Prostate gland (tissue), 2 donors: ENCODE measurements around the gene OTUB1. TPM values are rescaled to one million over a fixed set of nuclear protein-coding genes. Genes with fewer than 3 reads are reported as not detected.
A peak's percentile ranks its signal among the peaks of the same experiment; 100 is the strongest.

Experiments
- DNase-seq: peaks from one replicate; pipeline ENCODE4 v3.0.0-alpha.2; 2019; ENCODE audit warnings: low spot score
- H3K27ac ChIP-seq, 2 donors: fragments of 200-600 bp; sonication (generic); 2 replicates each; pipeline ENCODE4 v1.5.1; 2017 to 2019
- H3K27me3 ChIP-seq: fragments of 200-600 bp; sonication (generic); replicated peaks from 2 replicates; pipeline ENCODE4 v1.5.1; 2019; ENCODE audit not compliant: insufficient read depth
- H3K36me3 ChIP-seq, 2 donors: fragments of 200-600 bp; sonication (generic); 1 replicate in 1 of 2; 2 replicates in 1 of 2; pipeline versions ENCODE4 v1.5.1 to v1.8.1; 2017 to 2019
- H3K4me1 ChIP-seq: fragments of 200-600 bp; sonication (generic); replicated peaks from 2 replicates; pipeline ENCODE4 v1.5.1; 2019
- H3K4me3 ChIP-seq, 2 donors: fragments of 200-600 bp; sonication (generic); 2 replicates each; pipeline ENCODE4 v1.5.1; 2017 to 2019
- H3K9me3 ChIP-seq: fragments of 200-600 bp; sonication (generic); 2 replicates; pipeline ENCODE4 v1.5.1; 2017
- POLR2A ChIP-seq: fragments of 450-650 bp; IDR thresholded peaks from one replicate; pipeline ENCODE4 v1.6.1; 2016; ENCODE audit warnings: antibody characterized with exemption, mild to moderate bottlenecking
- POLR2AphosphoS5 ChIP-seq: sonication (generic); formaldehyde crosslinking; IDR thresholded peaks from one replicate; pipeline ENCODE4 v1.6.1; 2017; ENCODE audit warnings: antibody characterized with exemption
- WGBS: methylation state at CpG from one replicate; pipeline ENCODE4 v1.1.5; 2018; 5-methylcytosine and 5-hydroxymethylcytosine counted together
- intact Hi-C: fragments of 100-400 bp; cut with DNase I; formaldehyde crosslinking; loops from one replicate; pipeline ENCODE4 v1.14.2; 2022
- total RNA-seq, 2 donors: library from RNA; depleted of rRNA; stranded (reverse); fragments of >200 nt; gene quantifications; one replicate each; pipeline ENCODE4 v1.1.0, GENCODE V29; 2016
- TF ChIP-seq, protein P1 (sequence below), 4 experiments: fragments of 200-600 bp in 2 of 4; fragments of 450-650 bp in 2 of 4; sonication (generic) in 2 of 4; IDR thresholded peaks; 1 replicate in 3 of 4; 2 replicates in 1 of 4; pipeline ENCODE4 v1.5.1; 2016 to 2019; ENCODE audit warnings: antibody characterized with exemption in 4 of 4, mild to moderate bottlenecking in 2 of 4, moderate library complexity in 2 of 4

The OTUB1 gene
- total RNA-seq, 2 donors from 2014 or later = 79.6 to 118 TPM

DNA sequence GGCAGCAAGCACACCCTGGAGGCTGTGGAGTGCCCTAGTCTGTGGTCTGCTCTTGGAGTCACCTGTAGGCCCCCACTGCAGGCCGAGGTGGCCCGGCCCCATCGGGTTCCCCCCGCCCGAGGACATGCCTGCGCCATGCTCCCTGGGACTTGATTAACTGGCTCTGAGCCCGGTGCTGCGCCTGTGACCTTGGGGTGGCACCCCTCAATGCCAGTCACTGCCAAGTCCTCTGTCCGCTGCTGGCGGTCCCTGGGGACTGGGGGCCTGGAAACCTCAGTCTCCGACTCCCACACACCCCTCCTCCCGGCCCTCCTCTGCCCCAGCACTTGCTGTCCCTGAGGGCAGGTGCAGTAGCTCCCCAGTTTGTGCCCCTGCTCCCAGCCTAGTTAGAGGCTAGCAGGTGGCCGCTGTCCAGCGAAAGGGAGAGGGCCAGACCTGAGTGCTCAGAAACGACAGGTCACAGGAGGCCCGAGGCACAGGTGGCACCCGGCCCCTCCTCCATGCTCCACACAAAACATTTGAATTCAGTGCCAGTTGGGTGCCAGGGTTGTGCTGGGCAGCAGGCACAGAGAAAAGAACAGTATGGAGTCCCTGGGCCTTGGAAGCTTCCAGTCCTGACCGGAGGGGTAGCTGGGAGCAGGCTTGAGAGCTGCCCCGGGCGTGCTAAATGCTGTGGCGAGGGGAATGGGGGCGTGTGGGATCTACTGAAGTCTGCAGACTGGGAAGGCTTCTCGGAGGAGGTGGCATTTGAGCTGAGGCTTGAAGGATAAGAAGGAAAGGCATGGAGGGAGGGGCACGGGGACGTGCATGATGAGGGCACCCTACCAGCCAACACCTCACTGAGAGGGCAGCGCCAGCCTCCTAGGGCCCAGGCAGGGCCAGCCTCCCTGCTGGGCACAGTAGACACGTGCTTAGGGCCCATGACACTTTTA, 33.1 kb downstream of the OTUB1 start:
- 78% methylated on average over 26 of the region's 27 CpGs for WGBS
- DNase-seq = no peak
- Histone ChIP-seq H3K27me3 (no peaks in the 10 kb centered on the region), H3K4me3 (no peak overlapping the region), H3K27ac (no peak overlapping the region), H3K36me3 (no peaks in the 10 kb centered on the region), H3K9me3 (no peaks in the 10 kb centered on the region), H3K4me1 (no peaks in the 10 kb centered on the region)
- TF ChIP-seq, protein P1, sequence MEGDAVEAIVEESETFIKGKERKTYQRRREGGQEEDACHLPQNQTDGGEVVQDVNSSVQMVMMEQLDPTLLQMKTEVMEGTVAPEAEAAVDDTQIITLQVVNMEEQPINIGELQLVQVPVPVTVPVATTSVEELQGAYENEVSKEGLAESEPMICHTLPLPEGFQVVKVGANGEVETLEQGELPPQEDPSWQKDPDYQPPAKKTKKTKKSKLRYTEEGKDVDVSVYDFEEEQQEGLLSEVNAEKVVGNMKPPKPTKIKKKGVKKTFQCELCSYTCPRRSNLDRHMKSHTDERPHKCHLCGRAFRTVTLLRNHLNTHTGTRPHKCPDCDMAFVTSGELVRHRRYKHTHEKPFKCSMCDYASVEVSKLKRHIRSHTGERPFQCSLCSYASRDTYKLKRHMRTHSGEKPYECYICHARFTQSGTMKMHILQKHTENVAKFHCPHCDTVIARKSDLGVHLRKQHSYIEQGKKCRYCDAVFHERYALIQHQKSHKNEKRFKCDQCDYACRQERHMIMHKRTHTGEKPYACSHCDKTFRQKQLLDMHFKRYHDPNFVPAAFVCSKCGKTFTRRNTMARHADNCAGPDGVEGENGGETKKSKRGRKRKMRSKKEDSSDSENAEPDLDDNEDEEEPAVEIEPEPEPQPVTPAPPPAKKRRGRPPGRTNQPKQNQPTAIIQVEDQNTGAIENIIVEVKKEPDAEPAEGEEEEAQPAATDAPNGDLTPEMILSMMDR (IDR thresholded peaks at IDR 0.05) = no peak
- TF ChIP-seq POLR2AphosphoS5 = no peak
- TF ChIP-seq POLR2A = no peak
- intact Hi-C loops = no loop called here

DNA sequence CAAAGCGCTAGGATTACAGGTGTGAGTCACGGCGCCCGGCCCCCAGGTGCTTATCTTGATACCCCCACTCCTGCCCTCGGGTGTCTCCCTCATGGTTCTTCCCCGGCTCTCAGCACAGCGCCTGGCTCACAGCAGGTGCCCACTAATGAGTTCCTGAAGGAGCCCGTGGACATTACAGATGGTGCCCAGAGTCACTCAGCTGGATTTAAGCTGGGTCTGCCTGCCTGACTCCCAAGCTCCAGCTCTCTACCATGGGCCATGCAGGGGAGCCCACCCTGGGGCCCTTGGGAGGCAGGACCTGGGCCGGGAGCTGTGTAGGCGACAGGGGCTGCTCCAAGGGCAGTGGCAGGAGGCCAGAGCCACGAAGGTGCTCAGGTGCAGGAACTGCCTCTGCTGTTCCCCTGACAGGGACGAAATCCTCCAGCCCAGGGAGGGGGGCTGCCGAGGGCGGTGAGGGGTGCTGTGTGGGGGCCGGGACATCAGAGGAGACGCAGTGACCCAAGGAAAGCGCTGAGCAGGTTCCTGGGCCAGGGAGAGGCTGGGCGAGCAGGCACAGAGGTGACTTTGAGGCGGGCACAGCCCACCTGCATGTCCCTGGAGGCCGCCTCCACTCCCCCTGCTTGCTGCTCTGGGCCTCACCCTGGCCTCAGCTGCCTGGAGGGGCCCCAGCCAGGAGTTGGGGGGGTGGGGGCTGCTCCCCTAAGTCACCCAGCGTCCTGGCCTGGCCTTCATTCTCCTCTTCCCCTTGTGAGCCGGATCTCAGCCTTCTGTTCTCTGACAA, 34.9 kb downstream of the OTUB1 start:
- Histone ChIP-seq H3K4me3 (no peak overlapping the region), H3K4me1 (no peaks in the 10 kb centered on the region), H3K27ac (peak overlapping the region in 1 of 2 donors; percentile 23), H3K9me3 (no peaks in the 10 kb centered on the region), H3K27me3 (no peaks in the 10 kb centered on the region), H3K36me3 (no peaks in the 10 kb centered on the region)
- intact Hi-C loops = no loop called here
- TF ChIP-seq POLR2AphosphoS5 (no peak), POLR2A (no peak)
- DNase-seq = no peak
- 62% methylated on average over 21 of the region's 22 CpGs for WGBS

DNA sequence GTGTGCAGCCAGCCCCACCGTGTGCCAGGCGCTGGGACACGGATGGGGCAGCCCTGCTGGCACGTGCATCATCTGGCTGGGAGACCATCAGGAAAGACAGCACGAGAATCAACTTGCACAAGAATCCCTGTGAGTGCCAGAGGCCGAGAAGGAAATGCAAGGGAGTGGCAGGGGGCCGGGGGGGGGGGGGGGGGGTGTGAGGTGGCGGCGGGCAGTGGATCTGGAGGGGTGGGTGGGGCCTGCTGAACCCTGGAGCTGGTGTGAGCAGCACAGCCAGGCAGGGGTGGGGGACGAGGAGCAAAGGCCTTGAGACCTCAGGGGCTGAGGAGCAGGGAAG, 35.5 kb downstream of the OTUB1 start:
- intact Hi-C loops = no loop called here

DNA sequence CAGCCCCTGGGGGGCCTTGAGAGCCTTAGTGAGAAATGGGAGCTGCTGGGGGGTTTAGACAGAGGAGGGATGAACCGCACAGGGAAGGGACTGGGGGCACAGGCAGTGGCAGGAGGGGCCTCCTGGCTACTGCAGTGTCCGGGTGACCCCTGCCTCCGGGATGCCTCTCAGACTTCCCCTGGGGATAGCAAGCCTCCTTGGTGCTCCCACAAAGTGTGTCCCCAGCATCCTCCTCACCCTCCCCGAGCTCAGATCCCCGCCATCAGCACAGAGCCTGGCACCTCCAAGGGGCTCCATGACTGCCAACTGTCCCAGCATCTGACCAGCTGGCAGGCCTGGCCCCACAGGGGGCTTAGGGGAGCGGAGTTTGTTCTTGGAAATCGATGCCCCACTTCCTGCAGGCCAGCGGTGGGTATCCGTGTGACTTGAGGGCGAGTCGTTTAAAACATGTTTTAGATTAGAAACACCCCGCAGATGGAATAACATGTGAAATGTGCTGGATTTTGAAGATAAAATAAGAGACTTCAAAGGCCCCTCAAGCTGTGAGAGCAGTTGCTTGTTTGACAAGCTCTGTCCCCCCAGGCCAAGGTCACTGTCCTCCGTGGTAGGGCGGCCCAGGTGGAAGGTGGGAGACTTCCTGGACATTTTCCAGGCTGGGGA, 36.0 kb downstream of the OTUB1 start:
- no peaks in the 10 kb centered on the region for H3K36me3 ChIP-seq
- H3K4me3 ChIP-seq = no peak overlapping the region
- intact Hi-C loops = no loop called here
- TF ChIP-seq POLR2AphosphoS5 = no peak
- TF ChIP-seq POLR2A = no peak
- TF ChIP-seq, protein P1 (IDR thresholded peaks at IDR 0.05) = no peak
- no peaks in the 10 kb centered on the region for H3K9me3 ChIP-seq
- 78% methylated on average over 14 of the region's 14 CpGs for WGBS
- no peak for DNase-seq
- H3K27ac ChIP-seq = no peak overlapping the region
- H3K4me1 ChIP-seq = no peaks in the 10 kb centered on the region
- H3K27me3 ChIP-seq = no peaks in the 10 kb centered on the region

More for the DNA sequence above, 35.5 kb downstream of the OTUB1 start:
- H3K27me3 ChIP-seq = no peaks in the 10 kb centered on the region
- TF ChIP-seq POLR2AphosphoS5 (peak; percentile 56), POLR2A (no peak)
- no peak overlapping the region for H3K27ac ChIP-seq
- no peak overlapping the region for H3K4me3 ChIP-seq
- no peaks in the 10 kb centered on the region for H3K36me3 ChIP-seq
- H3K4me1 ChIP-seq = no peaks in the 10 kb centered on the region
- H3K9me3 ChIP-seq = no peaks in the 10 kb centered on the region
- WGBS = 45% methylated on average over 10 of the region's 10 CpGs
- DNase-seq = peak; percentile 74

DNA sequence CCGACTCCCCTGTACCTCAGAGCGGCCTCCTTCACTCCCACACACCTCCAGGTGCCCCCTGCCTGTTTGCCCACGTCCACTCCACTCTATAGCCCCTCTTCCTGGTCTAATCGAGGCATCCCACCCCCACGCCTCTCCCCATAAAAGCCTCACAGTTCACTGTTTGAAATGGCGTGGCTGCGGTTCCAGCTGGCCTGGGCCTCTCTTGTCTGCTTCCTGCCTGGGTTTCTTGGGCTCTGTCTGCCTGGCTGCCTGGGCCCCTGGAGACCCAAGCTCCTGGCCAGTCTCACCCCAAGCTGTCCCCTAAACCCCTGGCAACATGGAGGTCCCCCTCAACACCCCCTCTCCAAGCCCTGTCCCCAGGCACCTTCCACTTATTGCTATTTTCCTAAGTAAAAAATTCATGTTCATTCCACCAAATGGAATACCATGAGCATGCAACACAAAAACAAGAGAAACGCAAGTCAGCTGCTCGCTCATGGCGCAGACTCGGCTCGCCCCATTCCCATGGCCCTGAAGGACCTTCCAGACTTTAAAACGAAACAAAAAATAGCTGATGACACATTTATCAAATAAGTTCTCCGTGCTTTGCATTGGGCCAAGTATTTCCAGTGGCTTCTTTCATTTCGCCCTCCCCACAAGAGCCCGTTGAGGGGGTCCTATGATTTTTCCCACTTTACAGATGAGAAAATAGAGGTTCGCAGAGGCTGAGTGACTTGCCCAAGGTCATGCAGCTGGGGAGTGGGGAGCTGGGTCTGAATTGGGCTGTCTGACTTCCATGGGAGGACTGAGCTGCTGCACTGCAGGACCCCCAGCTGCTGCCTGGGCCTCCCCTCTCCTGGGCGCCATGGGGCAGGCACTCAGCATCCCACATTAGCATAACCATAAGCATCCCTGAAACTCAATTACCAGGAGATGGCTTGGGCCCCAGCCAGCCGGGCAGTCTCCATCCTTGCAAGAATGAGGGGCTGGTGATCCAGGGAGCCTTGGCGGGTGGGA, 37.8 kb downstream of the OTUB1 start:
- Histone ChIP-seq H3K4me3 (no peak overlapping the region), H3K4me1 (no peaks in the 10 kb centered on the region), H3K9me3 (no peaks in the 10 kb centered on the region), H3K27ac (no peak overlapping the region), H3K27me3 (no peaks in the 10 kb centered on the region), H3K36me3 (no peaks in the 10 kb centered on the region)
- no peak for TF ChIP-seq POLR2A
- TF ChIP-seq, protein P1 (IDR thresholded peaks at IDR 0.05) = no peak
- no peak for TF ChIP-seq POLR2AphosphoS5
- 89% methylated on average over 20 of the region's 20 CpGs for WGBS
- intact Hi-C loops = no loop called here
- DNase-seq = no peak
